HT-29 (cell line): ENCODE measurements around the gene FUNDC2. TPM values are rescaled to one million over a fixed set of nuclear protein-coding genes. Genes with fewer than 3 reads are reported as not detected.
"Not testable (repeated sequence)": the region's sequence is repeated elsewhere in the genome, so short reads cannot be mapped to it uniquely, and the experiment has no call there.

Experiments
- DNase-seq: peaks from one replicate; pipeline ENCODE4 v3.0.0-alpha.2; 2015; ENCODE audit warnings: low spot score
- total RNA-seq: library from RNA; depleted of rRNA; stranded (reverse); fragments of >200 nt; shearing (Covaris generic); gene quantifications from 2 replicates; pipeline ENCODE4 v1.2.3, GENCODE V29; 2014; rRNA removed

The FUNDC2 gene, protein sequence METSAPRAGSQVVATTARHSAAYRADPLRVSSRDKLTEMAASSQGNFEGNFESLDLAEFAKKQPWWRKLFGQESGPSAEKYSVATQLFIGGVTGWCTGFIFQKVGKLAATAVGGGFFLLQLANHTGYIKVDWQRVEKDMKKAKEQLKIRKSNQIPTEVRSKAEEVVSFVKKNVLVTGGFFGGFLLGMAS
- 49.8 and 69.5 TPM in 2 replicates for total RNA-seq

DNA sequence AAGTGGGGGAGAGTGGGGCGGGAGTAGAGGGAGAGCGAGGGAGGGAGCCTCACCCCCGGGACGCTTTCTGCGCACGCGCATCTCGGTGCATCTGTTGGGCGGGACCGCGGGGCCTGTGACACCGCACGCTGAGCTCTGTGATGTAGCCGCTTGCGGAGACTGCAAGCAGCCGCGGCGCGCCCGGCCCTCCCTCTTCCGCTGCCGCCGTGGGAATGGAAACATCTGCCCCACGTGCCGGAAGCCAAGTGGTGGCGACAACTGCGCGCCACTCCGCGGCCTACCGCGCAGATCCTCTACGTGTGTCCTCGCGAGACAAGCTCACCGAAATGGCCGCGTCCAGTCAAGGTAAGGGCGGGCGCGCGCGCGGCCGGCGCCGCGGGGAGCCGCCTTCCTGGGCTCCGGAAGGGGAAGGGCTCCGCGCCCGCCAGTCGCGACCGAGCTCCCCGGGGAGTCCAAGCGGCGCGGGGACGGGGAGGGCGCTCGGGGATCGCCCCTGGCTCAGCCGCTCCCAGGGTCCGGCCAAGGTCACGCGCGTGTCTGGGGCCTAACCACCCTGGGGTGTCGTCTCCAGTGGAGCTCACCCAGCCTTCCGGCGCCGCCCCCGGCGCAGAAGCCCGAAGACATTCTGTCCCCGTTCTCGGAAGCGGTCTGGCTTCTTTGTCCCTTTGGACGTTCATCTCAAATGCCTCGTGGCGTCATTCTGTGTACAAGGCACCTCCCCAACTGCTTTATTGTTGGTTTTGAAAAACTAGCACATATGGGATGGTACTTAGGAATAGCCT is at the start of gene FUNDC2:
FUNDC2 (plus strand) TSS at position 118 of the 782 bp plus-strand sequence; CDS start at position 213, 95 bp downstream.
- peak; percentile 96 for DNase-seq

DNA sequence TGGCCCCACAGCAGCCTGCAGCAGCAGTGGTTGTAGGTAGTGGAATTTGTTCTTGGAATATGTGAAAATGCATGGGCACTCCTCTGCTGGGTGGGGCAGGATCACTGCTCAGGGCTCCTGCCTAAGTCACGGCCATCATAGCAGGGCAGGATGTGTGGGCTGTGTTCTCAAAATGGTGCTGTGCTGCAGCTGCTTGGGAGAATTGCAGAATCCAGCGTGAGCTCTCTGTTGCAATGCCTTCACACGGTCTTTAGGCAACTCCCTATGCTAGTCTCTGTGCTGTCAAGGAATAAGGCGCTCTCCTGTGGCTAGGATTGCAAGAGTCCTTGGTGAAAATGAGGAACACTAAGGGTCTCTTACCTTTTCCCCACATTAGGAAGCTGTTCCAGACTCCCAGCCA is 47.0 kb upstream of the FUNDC2 start:
- DNase-seq, result no peak

DNA sequence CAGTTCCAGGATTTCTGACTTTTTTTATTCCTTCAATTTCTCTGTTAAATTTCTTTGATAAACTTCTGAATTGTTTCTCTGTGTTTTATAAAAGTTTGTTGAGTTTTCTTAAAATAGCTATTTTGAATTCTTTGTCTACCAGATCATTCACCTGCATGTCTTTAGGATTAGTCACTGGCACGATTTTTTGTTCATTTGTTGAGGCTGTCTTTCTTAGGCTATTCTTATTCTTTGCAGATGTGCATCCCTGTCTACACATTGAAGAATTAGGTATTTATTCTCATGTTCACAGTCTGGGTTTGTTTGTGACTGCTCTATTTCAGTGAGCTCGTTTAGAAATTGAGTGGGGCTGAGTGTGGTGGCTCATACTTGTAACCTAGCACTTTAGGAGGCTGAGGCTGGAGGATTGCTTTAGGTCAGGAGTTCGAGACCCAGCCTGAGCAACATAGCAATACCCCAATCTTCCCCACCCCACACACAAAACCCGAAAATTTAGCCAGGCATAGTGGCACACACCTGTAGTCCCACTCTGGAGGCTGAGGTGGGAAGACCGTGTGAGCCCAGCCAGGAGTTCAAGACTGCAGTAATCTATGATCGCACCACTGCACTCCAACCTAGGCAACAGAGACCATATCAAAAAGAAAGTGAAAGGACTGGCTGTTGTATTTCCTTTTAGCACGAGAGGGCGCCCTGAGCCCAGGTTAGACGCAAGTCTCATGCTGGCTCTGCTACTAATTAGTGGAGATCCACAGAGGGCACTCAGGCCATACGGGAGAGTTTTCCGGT is 46.1 kb upstream of the FUNDC2 start:
- DNase-seq, result peak; percentile 88

DNA sequence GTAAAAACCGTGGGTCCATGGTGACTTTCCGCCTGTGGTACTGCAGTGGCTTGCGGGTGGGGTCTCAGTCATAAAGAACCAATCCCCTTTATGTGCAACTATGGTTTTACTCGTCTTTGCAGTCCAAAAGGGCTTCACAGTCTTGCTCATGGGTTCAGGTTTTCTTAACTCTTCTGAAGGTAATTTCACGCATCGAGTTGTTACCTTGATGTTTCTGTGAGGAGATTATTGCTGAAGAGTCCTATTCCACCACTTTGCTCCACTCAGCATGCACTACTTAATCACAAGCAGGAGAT is 45.6 kb upstream of the FUNDC2 start:
- DNase-seq, result no peak

DNA sequence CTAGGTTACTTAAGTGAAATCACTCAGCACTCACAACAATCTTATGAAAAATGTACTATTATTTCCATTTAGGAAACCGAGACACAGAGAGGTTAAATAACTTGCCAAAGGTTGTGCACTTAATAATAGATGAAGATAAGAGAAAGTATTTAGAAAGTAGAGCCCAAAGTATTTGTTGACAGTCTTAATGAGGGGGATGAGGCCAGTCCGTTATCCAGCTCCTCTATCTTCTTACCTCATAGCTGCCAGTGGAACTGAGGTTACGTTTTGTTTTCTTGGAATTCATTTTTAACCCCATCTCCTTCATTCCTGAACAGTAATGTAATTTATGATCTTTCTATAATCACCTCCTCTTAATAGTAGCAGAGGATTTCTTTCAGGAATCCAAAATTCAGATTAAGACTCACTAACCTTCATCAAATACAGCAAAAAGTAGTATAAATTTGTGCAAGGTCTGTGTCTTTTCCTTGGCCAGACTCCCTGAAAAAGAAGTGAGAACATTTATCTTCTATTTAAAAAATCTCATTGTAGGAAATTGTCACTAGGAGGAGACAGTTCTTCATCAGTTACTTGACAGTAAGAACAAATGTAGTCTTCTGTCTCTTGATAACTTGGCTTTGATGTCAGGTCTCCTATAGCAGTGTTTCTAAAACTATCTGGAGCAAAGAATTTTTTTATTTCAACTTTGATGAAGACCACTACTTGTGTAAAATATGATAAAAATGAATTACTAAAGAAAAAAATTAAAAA is 39.6 kb upstream of the FUNDC2 start:
- peak; percentile 16 for DNase-seq

DNA sequence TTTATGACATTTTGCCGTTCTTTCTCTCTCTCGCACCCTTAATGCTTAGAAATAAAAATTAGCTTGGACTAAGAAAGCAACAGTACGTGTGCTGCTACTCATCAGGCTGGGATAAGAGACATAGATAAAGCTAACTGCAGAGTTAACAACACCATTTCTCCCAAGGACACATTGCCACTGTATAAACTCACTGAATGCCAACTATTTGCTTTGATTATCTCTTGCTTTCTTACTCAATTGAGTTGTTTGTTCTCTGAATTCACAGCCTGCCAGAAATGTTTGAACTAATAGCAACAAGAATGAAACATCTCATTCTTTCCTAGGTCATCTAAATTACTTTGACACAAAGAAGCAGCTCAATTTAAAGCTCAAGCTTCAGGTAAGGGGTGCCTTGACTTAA is 38.7 kb upstream of the FUNDC2 start:
- DNase-seq, result no peak

DNA sequence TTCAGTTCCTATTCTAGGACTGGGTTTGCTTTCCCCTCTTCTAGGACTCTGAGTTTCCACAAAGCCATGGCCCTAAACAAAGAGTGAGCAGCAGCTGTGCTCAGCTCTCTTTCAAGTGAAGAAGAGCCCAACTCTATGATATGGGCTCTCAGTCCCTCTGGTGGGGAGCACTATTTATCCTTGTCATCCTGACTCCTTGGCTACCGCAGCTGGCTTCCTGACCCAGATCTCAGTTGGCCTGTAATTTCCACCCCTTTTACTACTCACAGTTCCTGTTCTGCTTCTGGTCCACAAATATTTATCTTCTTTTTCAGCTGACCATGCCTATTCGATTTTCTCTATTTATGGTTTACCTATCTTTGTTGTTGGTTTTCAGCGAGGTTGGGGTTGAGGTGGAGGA is 37.9 kb upstream of the FUNDC2 start:
- DNase-seq, result no peak

DNA sequence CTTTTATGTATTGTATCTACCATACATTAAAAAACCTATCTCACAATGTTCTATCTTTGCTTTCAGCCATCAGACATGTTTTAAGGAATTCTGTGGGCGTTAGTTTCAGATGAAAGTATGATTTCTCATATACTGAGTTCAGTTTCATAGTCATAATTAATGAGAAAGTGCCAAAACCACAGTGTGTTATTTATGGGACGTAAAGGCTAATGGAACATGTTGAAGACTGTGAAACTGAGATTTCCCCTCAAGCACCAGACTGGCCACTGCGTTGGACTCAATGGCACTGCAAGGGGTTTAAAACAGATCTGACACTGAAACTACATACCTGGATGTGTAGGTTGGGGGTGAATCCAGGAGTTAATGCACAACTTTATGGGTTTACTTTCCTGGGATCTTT is 36.1 kb upstream of the FUNDC2 start:
- DNase-seq, result no peak

DNA sequence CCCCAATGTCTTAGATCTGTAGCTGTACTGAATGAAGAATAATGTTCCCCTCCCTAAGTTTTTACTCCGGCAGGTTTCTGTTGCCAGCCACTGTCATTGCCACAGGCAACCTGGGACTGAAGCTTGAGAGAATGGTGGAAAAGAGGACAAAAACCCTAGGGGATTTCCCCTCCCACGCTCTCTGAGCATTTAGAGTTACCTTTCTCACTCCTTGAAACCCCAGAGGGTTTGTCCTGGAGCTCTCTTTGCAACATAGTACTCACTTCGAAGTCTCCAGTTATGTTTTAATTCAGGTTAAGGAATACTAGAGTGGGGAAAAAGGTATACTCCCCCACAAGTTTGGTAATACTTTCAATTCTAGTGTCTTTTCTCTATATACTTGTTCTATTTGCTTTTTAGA is 35.6 kb upstream of the FUNDC2 start:
- DNase-seq, result no peak

DNA sequence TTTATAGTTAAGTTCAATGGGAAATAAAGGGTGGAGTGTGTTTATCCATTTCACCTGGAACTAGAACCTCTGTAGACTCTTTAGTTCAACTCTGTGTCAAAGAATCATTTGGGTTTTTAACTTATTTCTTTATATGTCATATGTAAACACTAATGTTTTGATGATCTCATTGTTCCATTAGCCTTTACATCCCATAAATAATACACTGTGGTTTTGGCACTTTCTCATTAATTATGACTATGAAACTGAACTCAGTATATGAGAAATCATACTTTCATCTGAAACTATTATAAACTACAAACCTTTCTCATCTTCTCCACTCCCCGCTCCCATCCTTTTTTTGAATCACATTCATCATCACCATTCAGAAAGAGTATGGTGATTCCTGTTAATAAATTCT is 35.2 kb upstream of the FUNDC2 start:
- DNase-seq, result no peak

DNA sequence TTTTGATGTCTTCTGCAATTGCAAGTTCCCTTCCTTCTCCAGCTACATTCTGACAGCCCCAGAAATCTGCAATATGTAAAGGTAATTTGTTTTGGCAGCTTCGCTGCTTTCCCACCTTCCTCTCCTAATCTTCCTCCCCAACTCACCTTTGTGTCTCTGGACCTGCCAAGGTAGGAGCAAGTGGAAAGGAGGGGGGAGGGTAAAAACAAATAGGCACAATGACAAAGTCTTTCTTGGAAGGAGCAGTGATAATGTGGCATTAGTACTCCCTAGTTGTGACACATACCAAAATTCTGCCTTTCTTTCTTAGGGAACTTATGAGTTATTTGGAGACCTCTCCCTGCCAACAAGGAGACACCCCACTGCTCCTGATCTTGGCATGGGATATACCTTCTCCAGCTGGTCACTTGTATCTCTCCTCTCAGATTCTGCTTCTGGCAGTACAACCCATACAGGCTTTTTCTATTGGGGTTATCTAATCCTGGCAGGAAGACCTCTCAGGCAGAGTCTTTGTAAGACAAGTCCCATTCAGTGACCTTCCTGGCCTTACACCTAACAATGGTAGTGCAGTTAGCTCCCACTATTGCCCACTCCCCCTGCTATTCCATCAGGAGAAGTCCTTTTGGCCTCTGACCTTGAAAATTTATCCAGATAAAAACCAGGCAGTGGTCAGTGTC is 28.3 kb upstream of the FUNDC2 start:
- no peak for DNase-seq

DNA sequence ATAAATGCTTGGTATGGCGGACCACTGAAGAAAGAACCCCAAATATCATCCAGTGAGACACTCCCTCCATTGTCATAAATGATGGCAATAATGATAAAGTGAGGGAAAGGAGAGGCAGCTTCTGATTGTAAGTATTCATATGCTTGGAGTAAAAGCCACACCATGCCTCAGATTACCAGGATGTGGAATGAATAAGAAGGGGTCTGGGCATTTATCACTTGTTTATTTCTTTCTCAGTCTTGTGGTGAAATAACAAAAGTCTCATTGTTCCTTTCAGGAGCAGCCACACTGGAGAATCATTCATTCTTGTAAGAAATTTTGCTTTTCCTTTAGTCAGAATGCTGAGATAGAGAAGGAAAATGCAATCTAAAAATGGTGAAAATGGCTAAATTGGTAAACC is 25.8 kb upstream of the FUNDC2 start:
- no peak for DNase-seq

DNA sequence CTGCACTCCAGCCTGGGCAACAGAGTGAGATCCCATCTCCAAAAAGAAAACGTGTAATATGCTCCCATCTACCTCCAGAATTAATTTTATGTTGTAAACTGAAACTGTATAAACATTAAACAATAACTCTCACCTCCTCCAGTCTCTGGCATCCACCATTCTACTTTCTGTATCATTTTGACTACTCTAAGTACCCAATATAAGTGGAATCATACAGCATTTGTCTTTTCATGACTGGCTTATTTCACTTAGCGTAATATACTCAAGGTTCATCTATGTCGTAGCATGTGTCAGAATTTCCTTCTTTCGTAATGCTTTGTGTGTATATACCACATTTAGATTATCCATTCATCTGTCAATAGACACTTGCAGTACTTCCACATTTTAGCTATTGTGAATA is 24.8 kb upstream of the FUNDC2 start:
- no peak for DNase-seq

DNA sequence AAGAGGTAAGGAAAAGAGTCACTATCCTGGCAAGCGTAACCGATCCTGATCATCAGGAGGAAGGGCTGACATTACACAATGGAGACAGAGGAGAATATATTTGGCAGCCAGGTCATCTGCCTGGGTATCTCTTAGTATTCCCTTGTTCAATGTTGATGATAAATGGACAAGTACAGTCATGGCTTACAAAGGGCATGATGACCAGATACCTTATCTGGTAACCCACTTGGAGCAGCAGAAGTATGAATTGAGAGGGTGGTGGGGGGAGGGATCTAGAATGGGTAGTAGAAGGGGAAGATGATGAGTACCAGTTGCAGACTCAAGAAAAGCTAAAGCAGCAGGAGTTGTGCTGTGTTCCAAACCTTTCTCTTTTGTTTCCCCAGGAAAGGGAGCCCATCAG is 21.5 kb upstream of the FUNDC2 start:
- no peak for DNase-seq

DNA sequence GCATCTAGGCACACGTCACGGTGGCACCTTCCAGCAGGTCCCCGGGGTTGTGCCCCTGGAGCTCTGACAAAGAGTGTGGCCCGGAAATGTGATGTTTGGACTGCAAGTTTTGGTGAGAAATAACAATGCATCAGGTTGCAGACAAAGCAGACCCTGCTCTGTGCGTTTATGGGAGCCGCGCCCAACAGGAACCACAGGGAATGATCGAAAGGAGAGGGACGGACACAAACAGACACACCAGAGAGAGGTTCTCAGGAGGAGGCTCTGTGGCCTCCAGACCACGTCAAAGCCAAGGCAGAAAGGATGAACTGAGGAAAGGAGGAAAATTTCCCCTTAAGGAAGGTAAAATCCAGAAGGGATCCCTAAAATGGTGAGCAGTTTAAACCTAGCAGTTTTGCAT is 20.3 kb upstream of the FUNDC2 start:
- not testable (repeated sequence) for DNase-seq

DNA sequence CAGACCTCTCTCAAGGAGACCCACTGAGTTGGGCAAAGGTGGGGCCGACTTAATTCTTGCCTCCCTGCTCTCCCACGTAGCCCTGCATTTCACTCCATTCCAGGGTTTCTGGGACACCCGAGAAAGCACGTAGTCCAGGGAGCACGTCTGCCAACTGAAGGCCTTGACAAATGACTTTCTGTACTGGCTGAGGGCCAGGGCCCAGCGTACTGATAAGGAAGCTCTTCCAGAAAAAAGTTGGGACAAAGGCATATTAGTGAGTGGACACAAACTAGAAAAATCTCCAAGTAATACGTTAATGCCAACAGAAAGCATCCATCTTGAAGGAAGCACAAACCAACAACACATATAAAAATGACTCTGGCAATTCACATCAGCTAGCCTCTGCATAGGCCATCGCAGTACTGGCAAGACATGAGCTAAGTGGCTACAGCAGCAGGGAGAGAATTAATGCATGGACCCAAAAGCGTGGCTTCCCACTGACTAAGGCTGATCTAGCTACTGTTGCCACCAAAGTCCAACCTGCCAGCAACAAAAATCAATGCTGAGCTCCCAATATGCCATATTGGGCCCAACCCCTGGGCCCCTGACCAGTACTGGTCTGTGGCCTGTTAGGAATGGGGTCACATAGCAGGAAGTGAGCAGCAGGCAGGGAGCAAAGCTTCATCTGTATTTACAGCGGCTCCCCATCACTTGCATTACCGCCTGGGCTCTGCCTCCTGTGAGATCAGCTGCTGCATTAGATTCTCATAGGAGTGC is 19.6 kb upstream of the FUNDC2 start:
- not testable (repeated sequence) for DNase-seq

DNA sequence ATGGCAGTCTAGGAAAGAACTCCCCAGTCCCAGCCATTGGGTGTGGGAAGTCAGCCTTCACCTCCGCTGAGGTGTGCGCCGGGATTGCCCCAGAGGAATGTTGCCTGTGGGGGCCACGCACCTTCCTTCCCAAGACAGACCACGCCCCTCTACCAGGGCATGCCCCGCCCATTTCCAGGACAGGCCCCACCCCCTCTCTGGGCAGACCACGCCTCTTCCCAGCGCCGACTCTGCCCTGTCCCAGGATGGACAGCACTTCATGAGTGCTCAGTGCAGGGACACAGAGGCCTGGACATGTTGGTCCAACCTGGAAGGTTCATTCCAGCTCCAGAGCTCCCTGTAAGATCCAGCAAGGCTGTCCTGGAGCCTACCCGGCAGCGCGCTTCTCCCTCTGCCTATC is 18.1 kb upstream of the FUNDC2 start:
- DNase-seq, result not testable (repeated sequence)

DNA sequence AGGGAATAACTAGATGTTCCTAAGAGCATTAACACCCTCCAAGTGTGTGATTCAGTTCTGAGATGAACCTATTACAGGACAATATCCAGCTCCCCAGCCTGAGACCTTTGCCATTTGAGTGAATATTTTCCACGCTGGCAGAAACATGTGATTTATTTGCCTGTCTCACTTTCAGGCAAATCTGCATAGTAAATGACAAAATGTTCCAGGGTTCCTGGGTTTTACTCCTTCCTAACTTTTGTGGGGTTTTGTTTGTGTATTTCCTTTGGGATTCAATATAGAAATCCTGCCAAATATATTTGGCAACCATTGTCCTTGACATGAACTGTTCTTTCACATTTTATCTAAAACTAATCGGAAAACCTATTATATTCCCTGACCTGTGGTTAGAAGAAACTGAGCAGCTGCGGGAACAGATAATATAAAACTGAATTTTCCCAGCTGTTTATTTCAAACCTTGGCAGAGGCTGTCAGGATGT is 16.6 kb upstream of the FUNDC2 start:
- DNase-seq, result no peak

DNA sequence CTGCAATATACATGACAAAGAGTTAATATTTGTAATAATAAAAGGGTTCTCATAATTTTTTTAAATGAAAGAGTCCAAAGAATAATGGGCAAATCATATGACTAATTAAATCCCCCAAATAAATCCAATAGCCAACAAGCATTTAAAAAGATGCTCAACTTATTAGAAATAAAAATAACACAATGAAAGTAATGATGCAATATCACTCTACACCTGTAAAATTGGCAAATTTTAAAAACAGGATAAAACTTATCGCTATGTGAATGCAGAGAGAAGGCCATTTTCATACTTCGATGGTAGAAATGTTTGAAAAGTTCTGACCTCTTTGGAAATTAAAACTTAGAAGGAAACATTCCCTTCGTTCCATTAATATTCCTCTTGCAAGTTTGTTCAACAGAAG is 6.1 kb upstream of the FUNDC2 start:
- DNase-seq, result no peak

DNA sequence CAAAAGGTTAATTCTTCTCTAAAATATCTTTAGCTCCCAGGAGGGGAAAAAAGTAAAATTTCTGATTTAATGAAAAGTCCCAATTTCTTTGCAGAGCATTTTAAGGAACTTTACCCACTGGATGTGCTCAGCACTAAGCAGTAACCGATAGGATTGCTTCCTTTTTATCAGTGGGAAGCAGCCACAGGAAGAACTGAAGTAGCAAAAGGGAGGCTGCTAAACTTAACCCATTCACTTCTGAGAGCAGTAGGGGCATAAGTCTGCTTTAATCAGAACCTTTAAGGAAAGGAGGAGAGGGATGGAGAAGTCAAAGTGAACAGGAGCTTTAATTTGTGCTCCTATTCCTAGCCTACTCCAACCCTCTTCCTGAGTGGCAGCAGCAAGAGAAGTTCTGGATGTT is 4.1 kb upstream of the FUNDC2 start, which contains the start of gene F8:
F8 (minus strand) TSS at position 139 of the 400 bp plus-strand sequence. CDS start 171 bp downstream, outside the sequence.
- no peak for DNase-seq
